HG03521 (cell line): ENCODE results near the gene CDH23.

Experiments used
- ATAC-seq: cut with Tn5 transposase; IDR thresholded peaks from one replicate; pipeline ENCODE4 v1.9.1; 2021; ENCODE audit warnings: mild to moderate bottlenecking, moderate library complexity; ENCODE audit not compliant: unreplicated experiment

Gene CDH23

DNA sequence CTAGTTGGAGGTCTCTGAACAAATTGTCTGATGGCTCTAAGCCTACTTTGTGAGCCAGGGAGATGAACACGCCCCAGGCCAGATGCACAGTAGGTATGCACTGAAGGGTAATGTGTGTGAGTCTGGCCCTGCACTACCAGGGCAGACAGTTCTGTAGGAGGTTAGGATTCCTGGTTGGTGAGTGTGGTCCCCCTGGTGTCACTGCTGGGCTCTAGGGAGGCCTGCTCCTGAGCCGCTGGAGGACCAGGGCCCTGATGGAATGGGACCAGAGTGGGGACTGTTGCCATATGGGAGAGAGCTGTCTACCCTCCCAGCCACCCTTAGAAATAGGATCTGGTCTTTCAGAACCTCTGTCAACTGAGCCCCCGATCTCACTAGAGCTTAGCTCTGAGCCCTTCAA, 42.0 kb downstream of the CDH23 start:
- no peak for ATAC-seq

DNA sequence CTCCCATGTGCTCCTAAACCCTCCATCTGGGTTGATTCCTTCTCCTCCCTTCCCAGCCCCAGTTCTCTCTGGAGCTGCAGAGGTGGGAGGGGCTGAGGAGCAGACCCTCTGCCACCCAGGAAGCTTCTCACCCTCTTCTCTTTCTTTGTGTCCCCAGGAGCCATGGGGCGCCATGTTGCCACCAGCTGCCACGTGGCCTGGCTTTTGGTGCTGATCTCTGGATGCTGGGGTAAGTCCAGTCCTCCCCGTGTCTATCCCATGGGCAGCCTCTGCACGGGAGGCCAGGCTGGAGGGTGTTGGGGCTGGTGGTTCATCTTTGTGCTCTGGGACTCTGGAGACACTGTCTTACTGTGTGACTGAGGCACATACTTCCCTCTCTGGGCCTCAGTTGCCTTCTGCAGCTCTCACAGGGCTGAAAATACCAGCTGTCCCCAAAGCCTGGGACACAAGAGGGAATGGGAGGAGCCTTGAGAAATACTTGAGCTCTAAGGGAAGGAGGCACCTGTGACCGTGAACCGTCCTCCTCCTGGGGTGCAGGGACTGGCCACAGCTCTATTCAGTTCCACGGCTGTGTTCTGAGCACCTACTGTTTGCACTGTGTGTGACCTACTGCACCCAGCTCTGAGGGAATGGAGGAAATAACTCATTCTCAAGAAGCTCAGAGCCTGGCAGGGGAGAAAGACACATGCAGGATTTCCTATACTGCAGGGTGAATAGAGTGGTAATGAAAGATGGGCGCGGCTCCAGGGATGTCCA, 43.1 kb downstream of the CDH23 start:
- no peak for ATAC-seq

DNA sequence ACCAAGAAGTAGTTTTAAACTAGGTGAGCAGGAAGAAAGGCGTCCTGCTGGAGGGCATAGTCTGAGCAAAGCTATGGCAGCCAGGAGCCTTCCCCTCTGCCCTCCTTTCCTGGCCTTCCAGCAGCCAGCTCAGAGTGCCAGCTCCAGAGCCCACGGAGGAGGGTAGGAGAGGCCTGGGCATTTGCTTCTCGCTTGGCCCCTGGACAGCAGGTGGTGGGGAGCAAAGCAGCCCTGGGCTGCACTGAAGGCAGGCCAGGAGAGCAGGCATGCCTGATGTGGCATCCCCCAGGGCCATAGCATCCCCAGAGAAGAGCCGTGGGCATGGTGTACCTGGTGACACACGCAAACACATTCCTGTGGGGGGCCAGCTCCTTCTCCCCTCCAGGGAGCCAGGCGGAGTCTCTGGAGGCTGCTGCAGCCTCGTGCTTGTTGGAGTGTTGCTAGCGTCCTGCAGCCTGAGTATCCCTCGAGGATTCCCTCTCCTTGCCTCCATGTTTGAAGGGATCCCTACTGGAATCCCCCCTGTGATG, 43.9 kb downstream of the CDH23 start:
- ATAC-seq, result no peak

DNA sequence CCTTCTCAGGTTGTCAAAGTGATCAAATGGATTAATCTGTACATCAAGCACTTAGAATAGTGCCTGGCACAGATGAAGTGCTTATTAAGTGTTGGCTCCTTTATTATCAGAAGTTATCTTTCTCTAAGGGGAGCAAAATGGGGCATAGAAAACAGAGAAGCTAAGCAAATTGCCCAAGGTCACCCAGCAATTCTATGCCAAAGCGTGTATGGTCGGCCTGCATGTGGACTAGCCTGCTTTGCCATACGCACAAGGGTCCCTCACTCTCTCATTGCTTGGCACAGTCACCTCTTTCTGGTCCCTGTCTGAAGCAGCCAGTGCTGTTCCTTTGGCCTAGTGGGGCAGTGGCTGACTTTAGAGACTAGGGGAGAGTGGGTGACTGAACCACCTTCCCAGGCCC, 45.3 kb downstream of the CDH23 start:
- ATAC-seq, result no peak

DNA sequence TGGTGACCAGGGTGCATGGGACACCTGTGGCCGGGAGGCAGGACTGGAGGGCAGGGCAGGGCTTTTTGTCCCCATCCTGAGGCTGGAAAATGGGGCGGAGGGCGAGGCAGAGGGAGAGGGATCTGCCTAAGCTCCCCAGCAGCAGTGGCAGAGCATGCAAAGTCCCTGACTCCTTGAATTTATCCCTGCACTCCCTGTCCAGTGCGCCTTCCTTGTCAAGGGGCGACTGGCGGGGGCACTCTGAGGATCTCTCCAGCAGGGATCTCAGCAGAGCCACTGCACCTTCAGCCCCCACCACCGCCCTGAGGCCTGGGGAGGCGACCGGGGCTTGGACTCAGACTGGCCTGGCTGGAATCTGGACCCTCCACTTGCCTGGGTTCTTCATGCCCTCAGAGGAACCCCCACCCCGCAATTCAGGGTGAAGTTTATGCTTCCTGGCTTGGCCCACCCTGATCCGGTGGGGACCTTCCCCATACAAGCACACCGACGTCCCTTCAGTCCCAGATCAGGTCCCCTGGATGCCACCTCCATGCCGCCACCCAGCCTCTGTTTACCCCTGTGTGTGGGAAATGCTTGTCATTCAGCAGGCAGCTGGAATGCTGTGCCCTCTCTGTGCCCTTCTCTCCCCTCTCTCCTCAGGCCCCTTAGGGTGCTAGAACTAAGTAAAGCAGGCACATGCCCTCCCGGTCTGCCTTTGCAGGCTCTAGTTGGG, 46.3 kb downstream of the CDH23 start:
- no peak for ATAC-seq

DNA sequence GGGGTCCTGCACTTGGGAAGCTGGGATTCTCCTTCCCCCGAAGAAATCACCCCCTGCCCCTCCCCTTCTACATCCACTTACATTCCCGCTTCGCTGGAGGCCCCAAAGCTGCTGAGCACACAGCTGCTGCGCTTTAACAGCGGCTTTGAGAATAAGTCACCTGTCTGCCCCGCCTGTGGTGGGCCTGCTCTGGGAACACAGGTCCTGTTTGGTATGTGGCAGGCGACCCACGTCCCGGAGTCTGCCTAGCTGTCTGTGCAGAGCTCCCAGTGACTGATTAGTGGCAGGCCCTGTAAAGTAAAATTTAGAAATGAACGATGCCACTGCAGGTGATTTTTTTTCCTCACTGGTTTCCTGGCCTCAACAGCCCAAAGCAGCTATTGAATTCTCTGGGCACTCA, 47.0 kb downstream of the CDH23 start:
- ATAC-seq, result no peak

DNA sequence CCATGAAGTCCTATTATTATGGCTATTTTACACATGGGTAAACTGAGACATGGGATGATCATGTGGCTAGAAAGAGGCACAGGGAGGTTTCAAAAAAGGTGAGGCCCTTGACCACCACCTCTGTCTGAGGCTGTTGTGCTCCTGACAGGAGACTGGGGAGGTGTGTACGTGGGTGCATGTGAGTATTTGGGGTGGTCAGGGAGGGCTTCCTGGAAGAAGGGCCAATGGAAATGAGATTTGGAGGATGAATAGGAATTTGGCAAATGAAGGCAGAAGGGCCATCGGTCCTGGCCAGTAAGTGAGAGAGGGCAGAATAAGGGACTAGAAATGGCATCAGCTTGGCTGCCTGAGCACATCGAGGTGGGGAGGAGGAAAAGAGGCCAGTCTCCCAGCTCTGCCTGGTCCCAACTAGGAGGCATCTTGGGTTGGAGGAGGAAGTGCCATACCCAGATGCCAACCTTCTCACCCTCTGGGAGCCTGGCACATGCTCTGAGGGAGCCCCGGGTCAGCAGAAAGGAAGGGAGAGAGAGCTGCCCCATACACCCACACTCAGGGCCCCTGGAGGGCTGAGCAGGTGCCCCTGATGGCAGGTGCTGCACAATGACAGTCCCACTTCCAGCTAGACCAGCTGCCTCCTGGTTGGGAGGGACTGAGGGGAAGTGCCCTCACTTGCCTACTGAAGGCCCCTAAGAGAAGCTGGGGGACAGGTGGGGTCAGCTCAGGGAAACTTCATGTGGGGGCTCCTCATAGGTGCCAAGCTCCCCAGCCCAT, 47.7 kb downstream of the CDH23 start:
- ATAC-seq, result no peak

DNA sequence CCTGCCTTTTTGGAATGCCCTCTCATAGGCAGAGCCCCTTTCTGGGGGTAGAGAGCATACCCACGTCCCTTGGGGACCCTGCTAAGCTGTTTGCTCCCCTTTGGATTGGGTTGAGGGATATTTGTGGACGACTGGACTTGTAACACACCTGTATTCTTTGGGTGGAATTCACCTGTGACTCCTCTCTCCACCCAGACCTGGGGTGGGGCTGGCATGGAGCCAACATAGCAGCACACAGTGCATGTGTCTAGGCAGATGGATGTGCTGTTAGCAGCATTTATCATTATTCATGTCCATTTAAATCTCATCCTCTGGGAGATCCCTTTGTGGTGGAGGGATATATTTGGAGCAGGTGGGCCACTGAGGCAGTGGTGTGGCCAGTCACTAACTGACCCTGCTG, 51.0 kb downstream of the CDH23 start:
- no peak for ATAC-seq

DNA sequence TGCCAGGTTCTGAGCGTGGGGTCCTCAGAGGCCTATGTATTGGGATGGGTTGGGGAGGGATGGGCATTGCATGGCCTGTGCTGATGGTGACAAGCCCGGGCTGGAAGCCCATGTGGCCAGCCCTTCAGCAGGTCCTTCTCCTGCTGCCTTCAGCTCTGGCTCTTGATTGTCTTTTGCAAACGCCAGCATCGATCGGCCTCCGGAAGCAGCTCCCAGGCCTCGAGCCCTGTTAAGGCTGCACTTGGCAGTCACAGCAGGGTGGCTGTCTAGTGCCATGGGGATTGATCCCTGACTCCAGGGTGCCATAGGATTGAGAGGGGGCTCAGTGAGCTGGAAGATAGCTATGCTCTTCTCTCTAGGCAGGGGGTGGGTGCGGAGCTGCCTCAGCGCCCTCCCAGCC, 51.4 kb downstream of the CDH23 start:
- ATAC-seq, result no peak

DNA sequence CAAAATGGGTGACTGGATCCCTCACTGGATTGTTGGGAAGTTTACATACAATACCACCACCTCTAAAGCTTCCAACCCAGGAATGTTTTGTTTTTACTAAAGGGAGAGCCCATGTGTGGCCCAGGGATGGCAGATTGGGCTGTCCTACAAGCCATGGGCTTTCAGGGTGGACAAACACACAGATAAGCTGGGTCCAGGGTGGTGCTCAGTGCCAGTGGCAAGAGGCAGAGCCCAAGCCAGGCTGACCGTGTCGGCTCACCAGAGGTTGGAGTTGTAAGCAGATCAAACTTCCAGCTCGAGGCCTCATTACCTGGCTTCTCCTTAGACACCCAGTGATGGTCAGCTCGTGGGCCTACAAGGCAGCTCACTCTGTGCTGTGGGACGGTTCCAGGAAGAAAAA, 52.3 kb downstream of the CDH23 start:
- ATAC-seq, result no peak

DNA sequence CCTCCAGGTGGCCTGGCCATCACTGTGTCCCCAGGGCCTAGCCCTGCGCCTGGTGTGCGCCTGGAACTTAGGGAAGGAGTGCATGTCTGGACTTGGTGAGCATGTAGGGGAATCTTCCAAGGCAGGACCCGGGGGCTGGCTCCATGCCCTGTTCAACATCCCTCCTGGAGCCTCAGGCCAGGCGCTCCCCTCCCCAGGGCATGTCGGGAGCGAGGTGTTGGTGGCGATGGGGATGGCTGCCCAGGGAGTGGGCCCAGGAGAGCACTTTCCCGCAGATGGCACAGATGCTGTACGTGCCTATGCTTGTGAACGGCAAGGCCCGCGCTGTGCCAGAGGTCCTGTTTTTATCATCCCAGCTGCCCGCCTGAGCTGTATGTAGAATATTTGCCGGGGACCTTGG, 55.0 kb downstream of the CDH23 start:
- ATAC-seq, result no peak

DNA sequence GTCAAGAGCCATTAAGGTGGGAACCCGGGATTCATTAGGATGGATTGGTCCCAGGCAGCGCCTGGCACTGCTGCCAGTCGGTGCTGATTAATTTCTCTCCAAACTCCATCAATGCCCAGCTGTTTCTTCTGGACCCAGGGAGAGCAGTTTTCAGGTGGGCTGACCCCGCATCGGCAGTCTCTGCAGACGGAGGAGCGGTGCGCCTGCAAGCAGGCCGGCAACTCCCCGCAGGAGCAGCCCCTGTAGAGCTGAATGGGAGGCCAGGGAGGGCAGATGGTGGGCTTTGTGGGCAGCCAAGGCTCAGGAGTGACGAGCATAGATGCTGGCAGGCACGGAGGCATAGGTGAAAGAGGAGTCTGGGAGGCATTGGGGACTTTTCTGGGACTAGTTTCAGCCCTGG, 56.5 kb downstream of the CDH23 start:
- ATAC-seq, result no peak

DNA sequence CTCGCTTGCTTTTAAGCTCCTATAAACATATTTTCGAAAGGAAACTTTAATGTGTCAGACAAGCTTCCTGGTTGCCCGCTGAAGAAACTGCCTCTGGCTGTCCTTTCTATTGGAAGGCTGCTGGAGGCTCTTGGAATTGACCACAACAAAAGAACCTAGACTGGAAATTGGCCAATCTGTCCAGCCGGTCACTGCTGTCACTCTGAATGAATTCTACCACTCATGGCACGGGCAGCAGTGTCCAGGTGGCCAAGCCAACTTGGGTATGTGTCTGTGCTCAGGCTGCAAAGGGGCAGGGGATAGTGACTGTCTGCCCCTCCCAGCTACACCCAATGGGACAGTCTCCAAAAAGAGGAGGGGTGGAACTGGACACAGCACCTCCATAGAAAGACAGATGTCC, 57.6 kb downstream of the CDH23 start:
- ATAC-seq, result no peak

DNA sequence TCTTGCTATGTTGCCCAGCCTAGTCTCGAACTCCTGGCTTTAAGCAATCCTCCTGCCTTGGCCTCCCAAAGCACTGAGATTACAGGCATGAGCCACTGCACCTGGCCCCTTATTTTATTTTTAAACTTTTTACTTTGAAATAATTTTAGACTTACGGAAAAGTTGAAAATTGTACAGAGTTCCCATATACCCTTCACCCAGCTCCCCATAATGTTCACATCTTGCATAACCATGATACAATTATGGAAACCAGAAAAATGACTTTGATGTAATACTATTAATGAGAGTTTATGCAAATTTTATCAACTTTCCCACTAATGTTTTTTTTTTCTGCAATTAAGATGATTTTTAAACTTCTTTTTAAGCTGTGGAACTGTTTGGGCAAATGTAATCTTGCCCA, 58.3 kb downstream of the CDH23 start:
- ATAC-seq, result no peak

DNA sequence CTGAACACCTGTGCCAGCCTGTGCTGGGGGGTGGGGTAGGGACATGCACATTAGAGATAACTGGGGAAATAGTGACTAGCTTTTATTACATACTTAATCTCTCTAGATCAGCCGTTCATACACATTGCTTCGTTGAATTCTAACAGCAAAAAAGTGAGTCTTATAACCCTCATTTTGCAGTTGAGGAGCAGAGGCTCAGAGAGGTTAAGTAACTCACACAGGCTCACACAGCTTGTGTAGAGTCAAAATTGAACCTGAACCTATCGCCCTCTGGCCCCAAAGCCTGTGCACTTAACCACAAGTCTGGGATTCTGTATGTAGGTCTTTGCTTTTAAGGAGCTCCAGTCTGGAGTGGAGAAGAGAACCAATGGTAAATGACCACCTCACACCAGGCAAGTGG, 59.9 kb downstream of the CDH23 start:
- no peak for ATAC-seq

DNA sequence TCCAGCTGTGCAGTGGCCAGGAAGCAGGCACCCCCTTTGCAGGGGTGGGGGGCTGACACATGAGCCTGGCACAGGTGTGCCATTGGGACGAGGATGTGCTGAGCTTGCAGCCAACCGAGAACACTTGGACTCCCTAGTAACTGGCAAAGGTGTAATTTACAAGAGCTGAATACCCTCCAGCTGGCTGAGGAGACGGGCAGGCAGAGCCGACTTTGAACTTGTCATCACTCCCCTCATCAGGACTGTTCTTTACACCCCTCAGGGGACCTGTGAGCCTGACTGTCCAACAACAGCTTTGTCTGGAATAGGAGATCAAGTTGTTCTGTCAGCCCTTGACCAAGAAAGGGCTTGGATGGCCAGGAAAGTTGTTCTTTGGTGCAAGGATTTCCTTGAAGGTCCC, 61.2 kb downstream of the CDH23 start:
- no peak for ATAC-seq

DNA sequence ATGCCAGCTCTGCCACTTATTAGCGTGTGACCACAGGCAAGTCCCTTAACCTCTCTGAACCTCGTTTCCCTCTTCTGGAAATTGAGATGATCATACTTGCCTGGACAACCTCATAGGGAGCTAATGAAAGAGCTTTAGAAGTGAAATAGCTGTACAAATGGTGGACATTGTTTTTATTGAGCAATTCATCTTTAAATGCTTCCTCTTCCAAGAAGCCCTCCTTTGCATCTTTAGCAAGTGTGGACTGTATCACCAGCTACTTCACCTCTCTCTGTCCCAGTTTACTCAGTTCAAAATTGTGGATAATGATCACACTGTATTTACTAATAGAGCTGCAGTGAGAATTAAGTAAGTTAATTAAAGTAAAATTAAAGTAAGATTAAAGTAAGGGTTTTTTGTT, 61.7 kb downstream of the CDH23 start:
- no peak for ATAC-seq

DNA sequence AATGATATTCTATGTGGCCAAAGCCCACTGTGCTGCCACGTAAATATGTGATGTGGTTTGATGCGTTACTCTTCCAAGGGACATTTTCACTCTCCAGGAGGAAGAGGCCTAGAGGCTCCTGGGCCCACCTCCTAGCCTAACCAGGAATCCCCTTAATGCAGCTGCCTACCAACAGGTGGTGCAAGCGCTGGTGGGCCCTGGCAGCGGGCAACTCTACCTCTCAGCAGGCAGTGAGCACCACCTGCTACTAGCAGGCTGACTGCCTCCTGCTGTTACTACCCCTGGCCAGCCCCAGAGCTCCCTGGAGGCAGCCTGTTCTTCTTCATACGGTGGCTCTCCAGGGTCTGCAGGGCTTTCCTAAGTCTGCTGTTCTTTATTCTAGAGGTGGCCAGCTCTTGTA, 62.8 kb downstream of the CDH23 start:
- no peak for ATAC-seq

DNA sequence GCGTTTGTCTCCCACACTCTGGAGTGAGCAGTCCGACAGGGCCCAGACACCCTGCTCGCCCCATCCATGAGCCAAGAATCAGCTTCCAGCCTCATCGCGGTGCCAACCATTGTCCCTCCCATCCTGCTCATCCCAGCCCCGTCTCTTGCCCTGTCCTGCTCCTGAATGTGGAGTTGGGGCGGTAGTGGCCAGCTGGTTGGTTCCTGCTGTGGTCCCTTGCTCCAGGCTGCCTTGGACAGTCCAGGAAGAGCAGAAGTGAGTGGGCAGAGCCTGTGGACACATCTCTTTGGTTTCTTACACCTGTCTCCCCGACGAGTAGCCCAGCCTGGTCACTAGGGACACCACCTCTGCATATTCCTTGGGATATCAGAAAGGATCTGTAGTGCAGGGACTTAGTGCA, 63.9 kb downstream of the CDH23 start:
- ATAC-seq, result no peak

DNA sequence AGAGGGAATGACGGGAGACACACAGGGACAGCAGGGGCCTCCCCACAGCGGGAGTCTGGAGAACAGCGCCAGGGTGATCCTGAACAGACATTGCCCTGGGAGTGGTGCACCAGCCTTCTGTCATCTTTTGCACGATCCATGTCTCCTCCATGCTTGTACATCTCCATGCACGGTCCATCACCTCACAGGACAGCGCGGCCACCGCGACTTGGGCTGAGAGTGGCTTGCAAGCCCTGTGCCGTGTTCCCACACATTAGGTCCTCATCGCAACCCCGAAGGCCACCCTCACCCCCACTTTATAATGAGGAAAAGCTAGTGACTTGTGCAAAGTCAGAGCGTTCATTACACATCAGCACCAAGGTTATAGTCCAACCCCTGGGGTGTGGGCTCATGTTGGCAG, 64.7 kb downstream of the CDH23 start:
- no peak for ATAC-seq

DNA sequence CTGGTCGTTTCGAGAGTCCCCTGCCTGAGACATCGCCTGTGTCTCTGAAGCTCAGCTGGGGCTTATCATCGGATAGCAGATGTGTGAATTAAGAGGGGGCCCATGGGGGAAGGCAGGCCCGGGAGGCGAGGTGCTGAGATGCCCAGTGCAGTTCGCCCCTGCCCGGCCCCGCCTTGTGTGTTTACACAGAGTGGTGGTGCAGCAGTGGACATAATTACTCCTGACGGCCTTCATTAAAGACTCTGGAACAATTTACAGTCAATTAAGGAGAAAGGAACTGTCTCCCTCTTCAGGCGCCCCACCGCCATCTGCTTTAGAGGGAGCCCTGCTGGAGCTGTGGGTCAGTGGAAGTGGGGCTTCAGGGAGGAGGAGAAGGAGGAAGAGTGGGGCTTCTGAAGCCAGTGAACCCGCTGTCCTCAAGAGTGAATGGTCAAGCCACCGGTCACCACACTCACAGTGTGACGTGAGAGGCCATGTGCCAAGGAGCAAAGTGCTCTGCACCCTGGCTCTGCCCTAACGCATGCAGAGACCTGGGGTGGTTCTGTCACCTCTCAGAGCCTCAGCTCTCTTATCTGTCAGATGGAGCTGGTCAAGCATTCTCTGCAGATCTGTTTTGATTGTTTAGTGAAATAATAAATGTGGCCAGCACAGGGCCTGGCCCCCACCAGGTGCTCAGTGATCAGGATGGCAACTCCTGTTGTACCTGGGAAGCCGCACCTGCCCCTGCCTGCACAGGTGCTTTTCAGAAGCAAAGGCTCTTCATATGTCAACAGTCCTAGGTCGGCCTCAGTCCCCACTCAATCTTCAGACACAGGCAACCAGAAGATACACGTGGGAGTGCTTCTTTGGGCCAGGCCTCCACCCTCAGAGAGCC, 65.6 kb downstream of the CDH23 start:
- no peak for ATAC-seq
